NCI-H1694 (cell line): ENCODE data around the gene TLX1.

ENCODE experiments used
- DNase-seq: peaks from one replicate; lab custom pipeline; 2025; lab: John Stamatoyannopoulos, UW

The TLX1 gene

DNA sequence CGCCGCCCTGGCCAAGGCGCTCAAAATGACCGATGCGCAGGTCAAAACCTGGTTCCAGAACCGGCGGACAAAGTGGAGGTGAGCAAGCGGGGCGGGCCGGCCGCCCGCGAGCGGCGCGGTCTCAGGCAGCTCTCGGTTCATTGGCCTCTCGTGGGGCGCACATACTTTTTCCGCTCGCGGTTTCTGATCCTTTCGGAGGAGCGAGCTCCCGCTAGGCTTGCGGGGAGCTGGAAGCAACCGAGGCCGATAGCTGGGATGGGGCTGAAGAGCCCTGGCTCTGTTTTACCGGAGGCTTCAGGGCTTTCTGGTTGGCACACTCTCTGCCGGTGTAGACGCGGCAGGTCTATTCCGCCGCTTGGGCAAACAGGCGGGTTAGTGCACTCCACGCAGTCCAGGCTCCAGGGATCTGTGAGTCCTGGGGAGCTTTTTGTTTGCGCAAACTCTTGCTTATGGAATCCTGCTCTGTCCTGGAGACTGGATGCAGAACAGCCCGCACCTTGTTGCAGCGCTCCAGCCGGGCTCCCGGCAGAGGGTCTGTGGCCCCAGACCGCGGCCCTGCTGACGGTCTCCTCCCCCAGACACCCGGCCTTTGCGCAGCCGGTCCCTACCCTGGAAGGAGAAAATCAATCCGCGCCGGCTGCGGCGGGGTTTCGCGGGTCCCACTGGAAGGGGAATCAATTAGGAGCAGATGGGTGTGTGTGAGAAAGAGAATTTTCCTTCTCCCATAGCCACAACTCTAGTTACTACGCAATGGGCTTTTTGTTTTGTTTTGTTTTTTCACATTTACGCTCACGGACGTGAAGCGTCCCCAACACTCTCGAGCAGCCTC lies 3.4 kb downstream of the TLX1 start:
- no peak for DNase-seq

- no peak for DNase-seq
These were observed 4.3 kb downstream of the TLX1 start for GRCh38 chr10:101135141-101136006.

DNA sequence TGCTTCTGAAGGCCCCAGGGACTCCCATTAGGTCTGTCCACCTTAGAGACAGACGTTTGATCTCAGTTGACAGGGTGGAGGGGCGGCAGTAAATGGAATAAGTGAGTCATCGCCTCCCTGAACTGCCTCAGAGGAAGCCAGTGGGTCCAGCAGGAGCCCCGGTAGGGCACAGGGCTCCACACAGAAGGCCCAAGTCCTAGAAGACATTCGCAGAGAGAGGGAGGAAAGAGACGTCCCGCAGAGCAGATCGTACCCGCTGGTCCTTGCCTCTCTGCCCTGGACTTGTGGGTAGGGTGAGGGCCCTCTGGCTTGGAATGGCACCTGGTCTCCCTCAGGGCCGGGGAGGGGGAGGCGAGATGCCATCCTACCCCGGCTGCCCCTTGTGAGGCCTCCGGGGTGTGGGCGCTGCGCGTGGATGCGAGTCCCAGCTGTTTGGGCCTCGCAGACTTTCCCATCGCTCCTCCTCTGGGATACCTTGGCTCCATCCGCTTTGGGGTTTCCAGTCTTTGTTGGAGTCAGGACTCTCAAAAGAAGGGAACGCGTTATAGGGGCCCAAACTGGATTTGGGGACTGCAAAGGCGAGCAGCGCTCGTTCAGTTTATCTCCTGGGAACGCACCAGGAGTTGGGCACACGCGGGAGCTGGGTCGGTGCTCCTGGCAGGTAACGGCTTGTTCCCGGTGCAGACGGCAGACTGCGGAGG lies 5.1 kb downstream of the TLX1 start:
- DNase-seq, result no peak

DNA sequence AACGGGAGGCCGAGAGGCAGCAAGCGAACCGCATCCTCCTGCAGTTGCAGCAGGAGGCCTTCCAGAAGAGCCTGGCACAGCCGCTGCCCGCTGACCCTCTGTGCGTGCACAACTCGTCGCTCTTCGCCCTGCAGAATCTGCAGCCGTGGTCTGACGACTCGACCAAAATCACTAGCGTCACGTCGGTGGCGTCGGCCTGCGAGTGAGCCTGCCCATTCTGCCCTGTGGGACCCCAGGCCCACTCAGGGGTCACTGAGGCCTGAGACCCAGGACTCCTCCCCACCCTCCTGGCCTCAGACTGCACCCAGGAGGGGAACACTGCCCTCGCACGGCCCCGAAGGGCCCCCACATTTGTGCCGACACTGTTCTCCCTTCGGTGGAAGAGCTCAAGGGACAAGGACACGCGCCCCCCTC lies 5.6 kb downstream of the TLX1 start:
- DNase-seq, result no peak

- no peak for DNase-seq
These were observed 6.2 kb downstream of the TLX1 start for GRCh38 chr10:101137271-101137670.

DNA sequence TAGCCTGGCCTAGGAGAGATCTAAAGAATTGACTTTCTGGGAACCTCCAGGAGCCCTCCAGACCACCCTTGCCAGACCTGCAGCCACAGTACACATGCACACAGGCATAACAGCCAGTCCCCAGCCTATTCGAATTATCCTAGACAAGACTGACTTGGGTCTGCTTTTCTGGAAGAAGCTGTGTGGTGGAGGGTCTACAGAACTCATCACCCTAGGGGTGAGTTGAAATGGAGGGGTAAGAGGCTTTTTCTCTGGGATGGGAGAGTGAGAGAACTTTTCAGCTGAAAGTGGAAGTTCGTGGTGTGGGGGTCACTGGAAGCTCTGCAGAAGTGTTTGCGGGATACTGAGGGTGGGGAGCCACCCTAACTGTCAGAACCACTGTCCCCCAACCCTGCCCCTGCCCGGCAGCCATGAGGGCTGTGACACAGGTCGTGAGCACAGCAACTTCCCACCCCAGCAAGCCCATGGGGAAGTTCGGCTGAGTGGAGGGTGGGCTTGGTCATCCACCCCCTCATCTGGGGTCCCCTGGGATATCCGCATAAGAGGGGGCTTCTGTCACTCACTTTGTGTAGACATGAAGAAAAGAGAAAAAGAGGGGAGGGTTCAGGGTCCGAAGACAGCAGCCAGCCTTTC lies 7.8 kb downstream of the TLX1 start:
- DNase-seq, result no peak

- no peak for DNase-seq
These were observed 8.4 kb downstream of the TLX1 start for GRCh38 chr10:101139421-101139911.

DNA sequence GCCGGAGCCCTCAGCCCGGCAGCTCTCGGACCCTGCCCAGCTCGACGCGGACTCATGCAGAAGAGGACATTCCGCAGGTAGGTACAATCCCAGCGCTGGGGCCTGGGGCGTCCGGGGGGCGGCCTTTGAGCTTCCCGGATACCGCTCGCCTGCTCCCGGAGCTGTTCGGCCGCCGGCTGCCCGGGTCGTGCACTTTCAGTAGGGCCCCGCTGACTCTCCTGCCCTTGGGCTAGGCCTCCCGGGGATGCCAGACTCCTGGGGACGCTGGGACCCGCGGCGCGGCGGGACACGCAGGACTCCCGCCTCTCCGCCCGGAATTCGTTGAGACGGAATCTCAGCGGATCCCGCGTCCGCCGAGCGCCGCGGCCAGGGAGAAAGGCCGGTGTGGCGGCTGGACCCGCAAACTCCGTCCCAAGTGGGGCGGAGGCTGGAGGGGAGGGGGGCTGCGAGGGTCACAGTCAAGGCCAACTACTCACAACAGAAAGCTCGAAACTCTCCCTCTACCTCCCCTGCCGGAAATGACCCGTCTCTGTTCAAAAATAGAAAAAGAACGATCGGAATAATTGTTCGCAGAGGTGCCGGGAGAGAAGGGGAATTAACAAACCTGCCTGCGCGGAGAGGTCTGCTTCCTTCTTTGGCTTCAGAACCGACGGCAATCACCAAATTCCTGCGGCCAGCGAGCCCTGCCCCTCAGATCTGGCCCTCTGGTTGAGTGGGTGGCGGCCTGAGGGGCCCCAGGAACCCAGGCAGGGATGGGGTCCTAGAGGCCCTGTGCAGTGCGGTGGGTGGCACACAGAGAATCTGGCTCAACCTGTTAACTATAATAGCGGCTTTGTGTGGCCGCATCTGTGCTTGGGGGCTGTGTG lies 9.2 kb downstream of the TLX1 start:
- no peak for DNase-seq

DNA sequence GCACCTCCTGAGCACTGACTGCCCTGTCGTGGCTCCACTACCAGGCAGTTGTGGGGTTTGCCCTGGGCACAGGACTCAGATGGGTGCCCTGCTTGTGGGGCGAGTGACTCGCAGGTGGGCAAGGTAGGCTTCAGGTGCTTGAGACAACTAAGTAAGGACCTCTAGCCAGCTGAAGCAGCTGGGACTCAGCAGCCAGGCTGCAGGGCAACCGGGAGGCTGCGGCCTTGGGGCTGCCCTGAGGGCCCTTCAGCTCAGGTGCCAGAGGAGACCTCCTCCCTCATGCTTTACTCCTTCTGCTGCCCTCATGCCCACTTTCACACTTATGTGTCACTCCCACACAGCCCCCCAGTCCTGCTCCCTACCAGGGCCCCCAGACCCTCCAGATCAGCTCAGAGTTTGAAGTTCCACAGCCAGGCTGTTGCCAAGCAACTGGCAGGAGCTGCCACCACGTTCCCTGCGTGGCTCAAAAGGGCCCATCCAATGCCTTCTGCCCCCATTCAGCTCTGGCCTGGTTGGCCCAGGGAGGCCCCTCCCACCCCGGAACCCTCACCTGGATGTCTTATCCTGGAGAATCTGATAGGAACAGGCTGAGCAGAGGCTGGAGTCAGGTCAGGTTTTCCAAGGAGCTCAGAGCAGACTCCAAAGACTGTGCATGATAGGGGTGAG lies 10.0 kb downstream of the TLX1 start:
- DNase-seq, result no peak

DNA sequence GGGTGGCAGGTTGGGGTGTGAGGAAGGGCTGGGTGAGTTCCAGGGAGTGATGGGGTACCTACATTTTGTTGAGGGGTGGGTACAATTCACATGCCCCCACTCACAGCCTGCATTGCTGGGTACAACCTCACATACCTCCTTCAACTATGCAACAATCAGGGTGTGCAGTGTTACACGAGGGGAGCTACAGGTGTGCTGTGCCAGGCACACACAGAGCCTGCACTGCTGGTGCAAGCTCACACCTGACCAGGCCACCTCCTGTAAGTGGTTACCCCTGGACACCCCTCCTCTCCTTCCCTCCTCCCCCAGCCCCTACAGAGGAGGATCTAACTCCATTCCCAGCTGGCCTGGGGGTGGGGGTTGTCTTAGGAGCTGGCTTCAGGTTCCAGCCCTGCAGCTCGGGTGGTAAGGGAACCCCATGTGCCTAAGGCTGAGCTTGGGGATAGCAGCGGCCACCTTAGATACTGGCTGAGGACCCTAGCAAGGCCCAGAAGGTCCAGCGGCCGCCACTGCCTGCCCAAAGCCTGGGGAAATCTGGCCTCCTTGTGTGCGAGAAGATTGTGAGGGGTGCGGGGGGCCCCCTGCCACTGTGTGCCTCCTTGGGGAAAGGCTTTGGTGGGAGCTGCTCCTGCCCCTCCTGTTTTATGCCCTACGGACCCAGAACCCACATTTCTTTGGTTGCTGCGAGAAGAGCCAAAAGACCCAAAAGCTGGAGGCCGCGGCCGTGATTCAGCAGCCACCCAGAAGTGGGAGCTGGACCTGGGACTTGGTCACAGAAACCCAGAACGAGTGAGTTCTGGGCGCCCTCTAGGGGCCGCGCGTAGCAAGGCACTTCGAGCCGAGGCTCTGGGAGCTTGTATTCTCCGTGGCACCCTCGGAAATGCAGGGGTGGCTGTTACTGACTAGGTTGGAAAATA lies 10.8 kb downstream of the TLX1 start:
- peak; percentile 78 for DNase-seq

- DNase-seq, result no peak
These were observed 11.6 kb downstream of the TLX1 start for GRCh38 chr10:101142533-101143344.

GRCh38 chr10:101143345-101143630 lies 12.2 kb downstream of the TLX1 start:
- DNase-seq, result no peak

GRCh38 chr10:101144053-101144452 lies 13.0 kb downstream of the TLX1 start:
- no peak for DNase-seq

DNA sequence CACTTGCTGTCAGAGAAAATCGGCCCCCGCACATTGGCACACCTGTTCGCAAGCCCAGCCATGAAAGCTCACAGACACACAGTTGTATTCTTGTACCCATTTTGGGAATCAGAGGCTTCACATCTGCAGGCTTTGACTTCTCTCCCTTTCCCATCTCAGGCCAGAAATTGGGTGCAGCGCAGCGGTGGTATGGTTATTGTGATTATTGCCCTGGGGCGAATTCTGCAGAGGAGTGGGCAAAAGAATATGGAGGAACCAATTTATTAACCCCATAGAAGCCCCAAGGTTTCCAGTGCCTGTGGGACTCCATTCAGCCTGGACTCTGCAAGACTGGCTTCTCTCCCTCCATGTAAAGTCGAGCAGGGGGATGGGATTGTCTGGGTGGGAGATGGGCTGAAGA lies 14.0 kb downstream of the TLX1 start:
- no peak for DNase-seq

DNA sequence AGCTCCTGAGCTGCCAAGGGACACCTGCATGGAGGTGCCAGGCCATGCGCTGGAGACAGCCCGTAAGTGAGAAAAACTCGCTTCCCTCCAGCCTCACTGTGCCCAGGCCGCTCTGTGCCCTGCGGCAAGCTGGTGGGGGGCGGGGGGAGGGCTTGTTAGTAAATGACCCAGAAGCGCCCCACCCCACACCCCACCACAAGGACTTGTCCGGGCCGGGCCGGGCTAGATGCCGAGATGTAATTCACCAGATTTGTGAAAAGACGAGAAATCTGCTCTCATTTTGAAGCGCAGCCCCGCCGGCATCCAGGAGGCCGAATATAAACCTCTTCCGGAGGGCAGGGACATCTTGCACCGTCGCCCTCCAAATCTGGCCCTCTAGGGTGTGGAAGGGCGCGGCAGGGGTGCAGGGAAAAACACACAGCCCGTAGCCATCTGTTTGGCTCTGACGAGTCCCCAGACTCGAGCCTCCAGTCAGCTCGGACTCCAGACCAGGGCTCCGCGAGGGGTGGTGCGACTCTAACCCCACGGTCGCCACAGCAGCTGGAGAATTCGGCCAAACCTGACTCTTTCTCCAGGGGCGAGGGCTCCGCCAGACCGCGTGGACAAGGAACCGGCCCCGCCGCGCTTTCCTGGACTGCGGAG lies 14.8 kb downstream of the TLX1 start:
- no peak for DNase-seq

DNA sequence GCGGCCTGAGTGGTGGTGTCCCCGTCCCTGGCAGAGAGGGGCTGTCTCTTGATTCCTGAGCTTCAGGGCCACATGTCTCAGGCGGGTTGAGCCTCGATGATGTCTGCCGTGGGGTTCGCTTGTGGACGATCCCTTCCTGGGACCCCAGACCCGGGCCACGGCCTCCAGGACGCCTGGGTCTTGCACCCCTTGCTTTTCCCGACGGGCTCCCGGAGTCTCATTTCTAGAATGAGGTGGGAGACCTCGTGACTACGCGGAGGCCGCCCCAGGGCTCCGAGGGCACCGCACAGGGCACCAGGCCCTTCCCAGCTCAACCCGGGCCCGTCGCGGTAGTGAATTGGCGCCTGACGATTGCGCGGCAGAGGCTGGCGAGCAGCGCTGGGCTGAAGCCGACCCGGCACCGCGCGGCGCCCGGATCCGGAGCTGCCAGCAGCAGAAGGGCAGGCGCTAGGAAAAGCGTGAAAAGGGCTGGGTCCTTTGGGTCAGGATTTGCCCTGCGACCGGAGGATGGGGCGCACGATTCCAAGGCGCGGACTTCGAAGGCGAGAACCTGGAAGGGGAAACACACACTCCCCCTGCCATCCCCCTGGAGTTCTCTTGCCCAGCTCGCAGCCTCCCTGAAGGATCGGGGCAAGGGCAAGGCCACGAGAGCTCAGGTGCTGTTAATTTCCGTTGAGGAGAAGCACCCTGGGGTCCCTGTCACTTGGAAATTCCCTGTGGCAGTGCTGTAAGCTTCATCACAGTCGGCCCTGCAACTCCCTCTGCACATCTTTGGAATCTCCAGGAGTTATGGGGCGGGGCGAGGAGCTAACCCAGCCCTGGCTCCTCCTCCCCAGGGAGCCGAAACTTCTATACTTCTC lies 15.5 kb downstream of the TLX1 start:
- DNase-seq, result no peak

- DNase-seq, result no peak
These were observed 20.3 kb downstream of the TLX1 start for GRCh38 chr10:101151395-101151794.
